NOMO-1 (cell line): ENCODE results near the gene IFNGR1.
"Not testable (repeated sequence)": the region's sequence is repeated elsewhere in the genome, so short reads cannot be mapped to it uniquely, and the experiment has no call there.

Experiments
- DNase-seq, 2 experiments: peaks; one replicate each; lab custom pipeline; 2025; ENCODE audit not compliant: unreplicated experiment in 2 of 2; lab: John Stamatoyannopoulos, UW

The IFNGR1 gene

DNA sequence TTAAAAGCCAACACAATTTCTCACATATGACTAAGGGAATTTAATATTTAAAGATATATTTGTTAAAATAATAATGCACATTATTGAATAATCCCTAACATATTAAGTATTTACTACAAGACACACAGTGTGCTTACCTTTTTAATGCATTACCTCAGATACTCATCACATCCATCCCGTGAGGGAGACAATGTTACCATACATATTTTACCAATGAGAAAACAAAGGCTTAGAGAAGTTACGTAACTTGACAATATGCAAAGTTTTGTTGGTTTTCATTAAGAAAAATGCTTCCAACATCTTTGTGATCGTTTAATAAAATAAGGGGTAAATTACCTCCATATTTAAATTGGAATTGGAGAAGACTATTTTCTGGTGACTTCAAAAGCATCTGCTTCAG is 4.3 kb downstream of the IFNGR1 start:
- DNase-seq = no peak

DNA sequence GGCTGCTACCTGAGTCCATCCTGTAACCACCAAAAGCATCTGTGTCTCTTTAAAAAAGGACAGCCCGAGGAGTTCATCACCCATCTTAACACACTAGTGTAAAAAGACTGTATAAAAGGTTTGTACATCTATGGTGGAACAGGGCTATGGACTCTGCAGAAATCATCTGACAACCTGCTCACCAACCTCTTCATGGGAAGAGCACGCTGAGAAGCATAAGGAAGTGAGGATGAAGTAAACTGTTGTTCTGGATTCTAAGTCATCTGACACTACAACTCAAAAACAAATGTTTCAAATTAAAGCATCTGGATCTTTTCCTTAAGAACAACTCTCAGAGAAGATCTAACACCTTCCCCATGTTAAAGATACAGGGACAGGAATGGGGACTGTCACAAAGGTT is 5.4 kb downstream of the IFNGR1 start:
- DNase-seq = no peak

DNA sequence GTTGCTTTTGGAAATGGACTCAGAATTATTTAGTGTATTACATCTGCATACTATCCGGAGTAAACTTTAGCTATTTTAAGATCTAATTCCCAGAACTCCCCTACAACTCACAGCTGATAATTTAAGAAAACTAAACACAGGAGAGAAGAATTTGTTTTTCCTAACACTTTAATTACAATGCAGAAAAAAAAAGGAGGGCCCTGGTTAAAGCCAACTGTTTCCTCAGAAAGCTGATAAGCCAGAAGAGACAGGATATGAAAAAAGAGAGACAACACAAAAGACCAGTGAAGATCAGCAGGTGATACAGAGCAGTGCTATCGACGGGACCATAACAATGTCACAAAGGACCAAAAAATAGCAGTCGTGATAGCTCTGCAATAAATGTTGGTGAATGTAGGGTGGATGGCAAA is 5.8 kb downstream of the IFNGR1 start:
- no peak for DNase-seq

DNA sequence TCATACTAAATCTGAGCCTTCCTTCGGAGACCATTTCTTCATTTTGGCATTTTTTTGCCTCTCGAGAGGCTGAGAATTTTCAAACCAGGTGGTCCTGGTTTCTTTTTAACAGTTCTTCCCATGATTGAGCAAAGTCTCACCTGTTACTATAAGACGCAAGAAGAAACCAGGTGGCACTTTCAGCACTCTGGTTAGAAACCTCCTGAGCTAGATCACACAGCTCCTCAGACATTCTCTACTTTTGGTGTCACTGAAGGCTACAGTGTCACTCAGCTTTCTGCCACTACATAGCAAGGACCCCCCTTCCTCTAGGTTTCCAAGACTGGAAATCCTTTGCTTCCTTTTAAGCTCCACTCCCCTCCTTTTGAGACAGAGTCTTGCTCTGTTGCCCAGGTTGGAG is 7.3 kb downstream of the IFNGR1 start:
- no peak for DNase-seq

DNA sequence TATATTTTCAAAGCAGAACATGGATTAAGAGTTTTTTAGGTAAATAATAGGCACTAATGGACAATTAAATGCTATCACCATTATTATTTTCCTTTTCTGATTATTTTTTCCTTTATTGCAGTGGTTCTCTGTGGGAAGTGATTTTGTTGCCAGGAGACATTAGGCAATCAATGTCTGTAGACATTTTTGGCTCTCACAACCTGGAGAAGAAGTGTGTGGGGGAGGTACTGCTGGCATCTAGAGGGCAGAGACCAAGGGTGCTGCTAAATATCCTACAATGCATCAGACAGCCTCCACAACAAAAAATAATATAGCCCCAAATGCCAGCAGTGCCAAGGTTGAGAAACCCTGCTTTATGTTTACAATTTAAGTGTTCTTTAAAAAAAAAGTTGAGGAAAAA is 8.3 kb downstream of the IFNGR1 start:
- no peak for DNase-seq

DNA sequence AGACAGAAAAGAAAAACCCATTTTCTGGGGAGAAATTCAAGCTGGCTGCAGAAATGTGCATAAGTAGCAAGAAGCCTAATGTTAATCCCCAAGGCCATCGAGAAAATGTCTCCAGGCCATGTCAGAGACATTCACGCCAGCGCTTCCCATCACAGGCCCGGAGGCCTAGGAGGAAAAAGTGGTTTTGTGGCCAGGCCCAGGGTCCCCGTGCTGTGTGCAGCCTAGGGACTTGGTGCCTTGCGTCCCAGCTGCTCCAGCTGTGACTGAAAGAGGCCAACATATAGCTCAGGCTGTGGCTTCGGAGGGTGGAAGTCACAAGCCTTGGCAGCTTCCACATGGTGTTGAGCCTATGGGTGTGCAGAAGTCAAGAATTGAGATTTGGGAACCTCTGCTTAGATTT is 10.9 kb downstream of the IFNGR1 start:
- DNase-seq = no peak

DNA sequence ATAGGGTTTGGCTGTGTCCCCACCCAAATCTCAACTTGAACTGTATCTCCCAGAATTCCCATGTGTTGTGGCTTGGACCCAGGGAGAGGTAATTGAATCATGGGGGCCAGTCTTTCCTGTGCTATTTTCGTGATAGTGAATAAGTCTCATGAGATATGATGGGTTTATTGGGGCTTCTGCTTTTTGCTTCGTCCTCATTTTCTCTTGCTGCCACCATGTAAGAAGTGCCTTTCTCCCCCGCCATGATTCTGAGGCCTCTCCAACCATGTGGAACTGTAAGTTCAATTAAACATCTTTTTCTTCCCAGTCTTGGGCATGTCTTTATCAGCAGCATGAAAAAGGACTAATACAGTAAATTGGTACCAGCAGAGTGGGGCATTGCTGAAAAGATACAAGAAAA is 11.7 kb downstream of the IFNGR1 start:
- not testable (repeated sequence) for DNase-seq

DNA sequence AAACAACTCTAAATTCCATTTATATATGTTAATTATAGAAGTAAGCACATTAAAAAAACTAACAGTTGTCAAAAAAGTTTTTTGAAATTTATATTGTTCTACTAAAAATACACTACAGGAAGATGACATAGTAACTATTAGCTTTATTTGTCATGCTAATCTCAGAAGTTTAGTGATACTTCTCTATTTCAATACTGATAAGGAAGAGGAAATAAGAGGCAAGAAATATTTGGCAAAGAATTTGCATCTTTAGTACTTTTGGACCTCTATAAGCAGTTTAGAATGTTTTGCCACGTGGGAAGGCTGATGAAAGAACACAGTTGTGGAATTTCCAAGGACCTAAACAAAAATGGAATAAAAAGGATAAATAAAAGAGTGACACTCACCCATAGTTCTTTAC is 12.6 kb downstream of the IFNGR1 start:
- no peak for DNase-seq

DNA sequence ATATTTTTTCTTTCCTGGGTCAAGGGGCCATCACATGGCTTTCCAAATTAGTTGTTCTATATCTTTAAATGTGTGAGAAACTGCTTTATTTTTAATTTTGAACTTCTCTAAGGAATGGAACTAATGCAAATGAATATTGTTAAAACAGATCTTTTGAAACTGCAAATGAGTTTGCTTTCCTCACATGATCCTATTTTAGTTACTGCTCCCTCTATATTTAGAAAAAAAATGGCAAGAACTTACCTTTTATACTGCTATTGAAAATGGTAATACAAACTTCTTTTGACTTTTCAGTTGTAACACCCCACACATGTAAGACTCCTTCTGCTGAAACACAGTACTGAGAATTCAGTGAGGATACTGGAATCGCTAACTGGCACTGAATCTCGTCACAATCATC is 15.9 kb downstream of the IFNGR1 start:
- no peak for DNase-seq

DNA sequence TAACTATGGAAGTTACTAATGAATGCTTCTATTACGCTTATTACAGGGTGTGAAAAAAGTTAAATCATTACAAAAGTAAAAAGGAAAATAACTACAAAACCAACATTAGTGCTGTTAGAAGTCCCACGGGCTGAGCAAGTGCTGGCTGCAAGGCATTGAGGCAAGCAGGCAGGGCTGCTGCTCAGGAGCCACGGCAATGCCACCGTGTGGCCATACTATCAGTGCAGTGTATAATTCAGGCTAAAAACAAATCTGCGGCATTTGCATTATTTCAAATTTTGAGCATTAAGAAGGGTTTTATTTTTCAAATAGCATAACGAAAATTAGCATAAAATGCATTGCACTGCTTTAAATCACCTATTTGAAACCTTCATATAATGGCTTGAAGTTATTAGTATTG is 17.1 kb downstream of the IFNGR1 start:
- no peak for DNase-seq

DNA sequence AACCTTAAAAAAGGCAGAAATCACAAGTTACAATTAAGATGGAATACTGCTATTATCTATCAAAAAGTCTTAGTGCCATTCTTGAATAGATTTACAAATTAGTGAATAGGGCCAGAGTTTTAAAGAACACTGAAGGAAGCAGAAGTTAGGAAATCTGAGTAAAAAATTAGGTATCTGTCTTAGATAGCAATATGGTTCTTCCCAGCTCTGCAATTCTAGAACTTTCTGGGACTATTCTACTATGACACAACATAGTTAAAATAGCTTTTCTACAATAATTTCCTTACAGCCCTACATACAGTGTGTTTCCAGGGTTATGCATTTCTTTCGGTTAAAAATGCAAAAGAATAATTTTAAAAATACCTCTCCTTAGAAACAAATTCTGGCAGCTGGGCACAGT is 18.2 kb downstream of the IFNGR1 start:
- DNase-seq = no peak

DNA sequence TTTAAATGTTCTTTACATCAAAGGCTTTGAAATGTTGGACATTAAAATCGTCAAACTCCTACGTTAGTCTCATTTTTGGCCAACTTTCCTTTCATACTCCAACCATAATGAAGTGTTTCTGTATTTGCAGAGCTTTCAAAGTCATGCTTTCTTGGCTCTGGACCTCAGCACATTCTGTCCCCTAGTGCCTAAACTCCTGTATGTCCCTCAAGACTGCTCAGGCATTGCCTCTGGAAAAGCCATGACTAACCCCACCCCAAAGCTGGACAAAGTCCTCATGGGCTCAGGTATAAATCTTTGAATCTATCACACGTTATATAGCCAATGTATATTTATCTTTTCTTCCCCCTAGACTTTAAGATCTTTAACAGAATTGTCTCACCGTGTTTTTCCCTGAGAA is 18.9 kb downstream of the IFNGR1 start:
- no peak for DNase-seq

DNA sequence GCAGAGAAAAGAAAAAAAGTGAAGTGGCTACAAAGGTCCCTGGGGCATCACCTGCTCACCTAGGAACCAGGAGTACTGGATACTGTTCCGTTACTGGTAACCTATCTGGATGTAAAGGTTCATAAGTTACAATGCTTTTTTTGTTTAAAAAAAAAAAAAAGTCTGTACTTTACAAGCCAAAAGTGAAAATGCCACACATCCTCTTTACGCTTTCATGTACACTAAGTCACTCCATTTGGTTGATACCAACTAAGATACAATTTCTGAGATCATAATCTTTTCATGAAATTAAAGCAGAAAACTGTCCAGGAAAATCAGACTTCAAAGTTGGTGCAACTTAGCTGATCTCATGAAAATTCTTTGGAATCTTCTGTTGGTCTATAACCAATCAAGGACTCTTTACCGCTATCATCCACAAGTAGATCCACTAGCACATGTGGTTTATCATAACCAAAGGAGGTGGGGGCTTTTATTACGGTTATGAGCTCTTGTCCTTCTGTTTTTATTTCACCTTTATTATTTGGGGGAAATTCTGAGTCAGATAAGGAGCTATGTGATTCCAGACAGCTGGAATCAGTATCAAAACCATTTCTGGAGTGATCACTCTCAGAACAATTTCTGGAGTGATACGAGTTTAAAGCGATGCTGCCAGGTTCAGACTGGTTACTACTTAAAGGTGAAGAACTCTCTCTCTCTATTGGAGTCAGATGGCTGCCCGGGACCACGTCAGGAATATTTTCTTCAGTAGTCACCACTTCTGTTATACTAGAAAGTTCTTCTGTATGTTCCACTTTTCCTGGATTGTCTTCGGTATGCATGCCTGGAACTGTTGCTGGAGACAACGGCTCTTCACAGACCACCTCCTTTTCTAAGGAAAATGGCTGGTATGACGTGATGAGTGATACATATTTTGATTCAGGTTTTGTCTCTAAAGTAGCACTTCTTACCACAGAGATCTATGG is 21.2 kb downstream of the IFNGR1 start:
- no peak for DNase-seq

DNA sequence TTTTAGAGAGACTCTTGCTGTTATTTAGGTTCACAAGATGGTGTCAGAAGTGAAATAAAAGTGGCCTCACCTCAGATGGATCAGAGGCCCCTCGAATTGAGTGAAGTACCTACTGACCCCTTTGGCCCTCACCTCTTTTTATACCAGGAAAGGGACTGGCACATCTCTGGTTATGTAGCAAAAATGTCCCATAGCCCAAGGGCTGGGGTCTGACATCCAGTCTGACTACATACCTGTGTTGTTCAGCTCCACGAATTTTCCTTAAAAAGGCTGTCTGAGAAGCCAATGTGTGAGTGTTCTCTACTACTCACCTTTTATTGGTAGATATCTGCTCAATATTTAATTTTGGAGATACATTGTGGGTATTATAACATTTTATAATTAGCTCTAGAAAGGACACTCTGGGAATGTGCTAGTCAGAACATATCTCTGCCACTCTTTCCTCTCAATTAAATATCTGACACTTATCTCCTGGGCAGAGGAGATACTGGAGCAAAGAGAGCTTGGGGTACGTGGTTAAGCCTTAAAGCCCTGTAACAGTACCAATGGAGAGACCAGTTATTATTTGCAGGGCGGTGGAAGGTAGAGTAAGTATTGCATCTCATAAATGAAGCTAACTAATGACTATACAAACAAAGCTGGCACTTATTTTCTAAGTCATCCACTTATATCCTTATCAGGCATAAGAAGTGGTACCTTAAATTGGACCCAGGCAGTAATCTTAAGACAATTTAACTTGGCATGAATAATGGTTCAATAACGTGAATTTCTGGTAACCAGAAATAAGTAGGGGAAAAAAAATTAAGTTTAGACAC is 25.7 kb downstream of the IFNGR1 start:
- no peak for DNase-seq

DNA sequence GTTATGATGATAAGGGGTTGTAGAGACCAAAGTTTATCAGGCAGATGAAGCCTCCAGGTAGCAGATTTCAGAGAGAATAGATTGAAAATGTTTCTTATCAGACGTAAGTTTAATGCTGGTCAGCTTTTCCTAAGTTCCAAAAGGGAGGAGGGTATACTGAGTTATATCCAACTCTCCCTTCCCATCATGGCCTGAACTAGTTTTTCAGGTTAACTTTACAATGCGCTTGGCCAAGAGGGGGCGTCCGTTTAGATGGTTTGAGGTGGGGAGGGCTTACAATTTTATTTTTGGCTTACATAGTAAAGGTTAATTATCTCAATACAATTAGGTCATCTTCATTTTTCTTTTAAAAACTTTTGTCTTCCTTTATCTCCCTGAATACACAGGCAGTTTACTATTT is 26.4 kb downstream of the IFNGR1 start:
- no peak for DNase-seq

DNA sequence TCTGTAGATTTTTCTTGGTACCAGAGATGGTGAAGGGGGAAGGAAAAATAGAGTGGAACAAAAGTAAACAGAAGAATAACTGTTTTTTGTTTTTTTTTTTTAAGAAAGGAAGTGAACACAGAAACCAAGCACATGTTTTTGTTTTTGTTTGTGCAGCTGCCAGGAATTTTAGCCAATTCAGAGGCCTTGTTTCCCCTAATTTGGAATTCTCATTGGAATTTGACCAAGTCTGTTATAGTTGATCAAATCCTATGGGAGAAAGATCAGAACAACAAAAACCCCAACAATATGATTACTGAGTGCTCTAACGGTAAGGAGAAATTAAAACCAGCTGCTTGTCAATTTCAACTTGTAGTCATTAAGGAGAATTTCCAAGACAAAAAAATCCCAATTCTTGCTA is 27.5 kb downstream of the IFNGR1 start:
- DNase-seq = no peak

DNA sequence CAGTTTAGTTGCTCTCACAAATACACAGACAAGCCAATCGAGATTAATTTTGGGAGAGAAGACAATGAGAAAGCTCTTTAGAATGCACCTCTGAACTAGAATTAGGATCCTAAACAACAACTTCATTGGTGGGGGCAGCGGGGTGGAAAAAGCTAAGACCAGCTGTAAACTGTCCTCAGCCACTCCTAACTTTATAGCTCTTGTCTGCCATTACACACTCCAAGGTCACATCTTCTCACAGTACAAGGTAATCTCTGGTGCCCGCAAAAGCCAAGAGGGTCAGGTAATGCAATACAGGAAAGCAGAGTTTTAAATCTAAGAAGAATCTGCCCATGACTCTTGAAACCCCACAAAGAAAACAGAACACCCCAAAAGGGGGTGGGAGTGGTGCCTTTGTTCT is 27.9 kb downstream of the IFNGR1 start:
- DNase-seq = no peak

DNA sequence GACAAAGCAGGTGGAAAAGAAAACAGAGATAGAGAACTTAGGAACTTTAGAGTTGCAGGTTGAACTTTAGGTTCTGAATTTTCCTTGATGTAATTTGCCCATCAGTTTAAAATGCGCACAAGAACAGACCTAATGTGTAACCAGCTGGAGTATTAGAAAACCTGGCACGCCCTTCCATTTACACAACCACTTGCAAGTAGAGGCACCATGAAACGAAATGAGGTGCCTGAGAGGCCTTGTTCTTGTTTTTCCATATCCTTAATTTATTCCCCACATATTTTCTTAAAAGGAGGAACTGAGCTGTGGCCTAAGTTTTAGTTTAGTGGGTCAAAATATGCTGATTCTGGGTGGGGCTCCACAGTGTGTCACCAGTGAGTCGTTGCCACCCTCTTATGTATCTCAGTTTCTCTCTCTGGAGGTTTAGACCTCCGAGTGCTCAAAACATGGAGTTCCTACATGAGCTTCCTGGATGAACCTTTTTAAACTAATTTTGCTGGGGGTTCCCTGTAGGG is 28.5 kb downstream of the IFNGR1 start:
- DNase-seq = no peak

DNA sequence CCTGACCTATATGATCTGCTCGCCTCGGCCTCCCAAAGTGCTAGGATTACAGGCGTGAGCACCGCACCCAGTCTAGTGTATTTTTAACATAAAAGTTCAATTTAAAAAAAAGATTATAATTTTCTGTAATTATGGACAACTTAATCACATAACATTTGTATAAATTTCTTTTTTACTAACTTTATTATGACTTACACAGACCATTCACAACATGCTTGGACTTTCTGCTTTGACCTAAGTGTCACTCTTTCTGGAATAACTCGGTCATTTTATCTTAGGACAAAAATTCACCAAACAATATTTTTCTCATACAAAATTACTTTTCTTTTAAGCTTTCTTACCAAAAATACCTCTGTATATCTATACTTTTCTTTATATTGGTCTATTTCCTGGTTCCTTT is 30.3 kb downstream of the IFNGR1 start:
- no peak for DNase-seq

DNA sequence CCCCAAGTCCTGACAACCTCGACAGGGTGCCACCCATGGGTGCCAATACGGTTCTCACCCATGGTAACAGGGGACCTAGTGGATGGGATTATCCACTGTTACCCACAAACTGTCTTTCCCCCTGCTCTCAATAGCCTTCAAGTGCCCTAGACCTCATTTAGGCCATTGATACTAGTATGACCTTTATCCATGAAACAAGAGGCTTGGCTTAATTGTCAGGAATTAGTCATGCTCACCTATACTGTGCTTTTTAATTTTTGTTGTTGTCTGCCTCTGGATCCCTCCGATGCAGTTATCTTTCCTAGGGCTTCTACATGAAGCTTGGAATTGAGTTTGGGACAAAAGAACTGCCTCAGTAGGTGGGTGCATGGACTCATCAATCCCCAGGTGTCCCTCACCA is 33.9 kb downstream of the IFNGR1 start:
- no peak for DNase-seq

DNA sequence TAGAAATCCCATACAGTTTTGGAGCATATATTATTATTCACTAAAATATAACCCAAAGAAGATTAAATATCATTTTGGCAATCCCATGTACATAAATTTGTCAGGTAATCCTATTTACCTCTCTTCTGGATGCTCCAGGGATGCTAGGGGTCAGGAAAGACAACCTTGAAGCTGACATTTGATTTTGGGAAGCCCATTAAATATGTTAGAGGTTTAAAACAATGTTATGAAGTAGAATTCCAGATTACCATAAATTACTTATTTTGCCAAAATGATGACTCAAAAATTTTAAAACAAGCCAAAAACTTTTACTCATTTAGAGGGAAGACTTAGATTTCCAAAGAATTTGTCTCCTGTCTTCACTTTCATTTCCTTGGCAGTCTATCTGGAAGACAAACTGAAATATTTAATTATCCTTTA is 36.5 kb downstream of the IFNGR1 start:
- DNase-seq = no peak
